22Rv1 (cell line): Measurements from ENCODE around the gene TMED4.

ENCODE experiments used
- CTCF ChIP-seq: fragments of 450-650 bp; IDR thresholded peaks from 2 replicates; pipeline ENCODE4 v1.5.1; 2017; ENCODE audit warnings: mild to moderate bottlenecking
- ZFX ChIP-seq: fragments of 450-650 bp; IDR thresholded peaks from 2 replicates; pipeline ENCODE4 v1.6.1; 2017; ENCODE audit warnings: antibody characterized with exemption, borderline replicate concordance

DNA sequence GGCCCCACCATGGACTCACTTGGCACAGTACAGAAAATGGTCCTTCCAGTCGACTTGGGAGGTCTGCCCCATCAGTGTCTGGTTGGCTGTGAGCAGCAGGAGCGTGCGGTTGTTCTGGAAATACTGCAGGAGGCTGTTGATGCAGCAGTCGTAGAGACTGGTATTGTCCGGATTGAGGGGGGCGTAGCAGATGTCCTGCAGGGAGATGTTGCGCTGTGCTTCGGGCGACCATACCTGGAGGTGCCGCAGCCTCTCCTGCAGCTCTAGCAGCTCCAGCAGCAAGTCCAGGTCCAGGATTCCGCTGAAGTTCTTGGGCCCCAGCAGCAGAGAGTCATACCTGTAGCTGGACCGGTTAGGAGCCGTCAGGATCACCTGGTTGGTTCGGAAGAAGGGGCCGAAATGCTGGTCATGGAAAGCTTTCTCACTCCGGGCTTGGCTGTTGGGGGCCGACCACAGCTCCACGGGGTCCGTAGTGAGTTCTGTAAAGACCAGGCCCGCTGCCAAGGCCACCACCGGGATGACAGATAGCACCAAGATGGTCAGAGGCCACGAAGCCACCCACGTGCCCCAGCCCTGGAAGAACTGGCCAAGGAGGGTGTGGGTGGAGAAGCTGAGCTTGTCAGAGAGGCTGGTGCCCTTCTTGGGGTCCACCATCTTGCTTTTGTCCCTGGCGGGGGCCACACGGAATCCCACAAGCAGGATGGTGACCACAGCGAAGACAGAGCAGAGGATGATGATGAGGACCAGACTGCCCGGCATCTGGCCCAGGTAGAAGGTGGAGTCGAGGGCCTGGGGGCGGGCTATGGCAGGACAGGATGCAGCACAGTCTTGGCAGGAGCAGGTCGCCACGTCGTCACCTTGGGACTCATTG lies 43.0 kb downstream of the TMED4 start:
- no peak for TF ChIP-seq CTCF
- TF ChIP-seq ZFX: no peak
